ENCODE data around the gene EEA1. TPM values are rescaled to one million over a fixed set of nuclear protein-coding genes. Genes with fewer than 3 reads are reported as not detected.

The EEA1 gene
- total RNA-seq, 2 donors from 2014 or later: 32.4 to 33.4 TPM

DNA sequence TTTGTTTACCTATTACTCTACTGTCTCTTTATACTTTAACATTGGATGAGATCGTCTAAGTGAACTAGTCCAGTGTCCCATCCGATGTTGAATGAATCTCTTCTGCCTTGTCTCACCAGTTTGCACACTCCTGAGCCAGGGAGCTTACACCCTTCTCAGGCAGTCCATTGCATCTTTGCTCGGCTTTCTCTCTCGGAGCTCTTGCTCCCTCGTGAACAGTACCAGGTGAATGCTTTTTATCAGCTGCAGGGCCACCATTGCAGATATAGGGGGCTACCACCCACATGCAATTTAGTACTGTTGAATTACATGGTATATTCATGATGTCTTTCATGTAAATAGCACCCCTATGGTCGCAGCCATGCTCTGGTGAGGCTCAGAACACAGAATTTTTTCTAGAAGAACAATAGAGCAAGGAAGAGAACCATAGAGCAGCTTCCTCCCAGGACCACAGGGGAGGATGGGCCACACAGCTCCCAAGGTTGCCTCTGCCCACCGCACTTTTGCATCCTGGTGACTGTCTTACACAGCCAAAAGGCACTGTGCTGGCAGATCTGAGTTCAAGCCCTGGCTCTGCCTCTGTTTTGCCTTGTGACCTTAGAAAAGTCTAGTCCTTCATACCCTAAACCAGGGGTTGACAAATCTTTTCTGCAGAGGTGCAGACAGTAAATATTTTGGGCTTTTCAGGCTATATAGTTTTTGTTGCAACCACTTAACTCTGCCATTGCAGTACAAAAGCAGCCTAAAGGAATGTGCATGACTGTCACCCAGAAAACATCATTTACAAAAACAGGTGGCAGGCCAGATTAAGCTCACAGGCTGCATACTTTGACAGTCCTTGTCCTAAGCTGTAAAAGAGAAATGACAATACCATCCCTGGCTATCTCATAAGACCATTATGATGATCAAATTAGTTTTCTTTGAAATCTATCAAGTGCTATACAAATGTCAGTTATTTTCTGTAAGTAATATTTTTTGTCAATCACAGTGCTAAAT is 190.9 kb downstream of the EEA1 start:
- intact Hi-C loops (cut with DNase I, micrococcal nuclease): no loop called here
- DNase-seq (no peak), ATAC-seq (no peak)

DNA sequence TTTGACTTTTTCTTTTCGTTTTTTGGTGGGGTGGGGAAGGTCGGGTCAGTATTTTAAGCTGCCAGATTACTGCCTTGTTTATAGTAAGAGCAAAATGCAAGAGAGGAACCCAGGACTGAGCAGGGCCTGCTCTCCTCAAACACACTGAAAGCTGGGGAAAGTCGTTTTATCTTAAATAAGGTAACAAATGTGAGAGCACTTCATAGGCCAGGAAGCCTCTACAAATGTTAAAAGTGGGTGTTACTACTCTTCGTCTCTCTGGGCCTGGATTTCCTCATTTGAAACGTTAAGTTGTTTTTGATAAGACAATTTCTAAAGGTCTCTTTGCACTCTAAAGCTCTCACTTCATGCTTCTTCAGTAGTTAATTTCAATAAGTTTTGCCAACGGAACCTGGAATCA is 192.5 kb downstream of the EEA1 start:
- intact Hi-C loops (cut with DNase I, micrococcal nuclease): no loop called here
- DNase-seq (no peak), ATAC-seq (no peak)

DNA sequence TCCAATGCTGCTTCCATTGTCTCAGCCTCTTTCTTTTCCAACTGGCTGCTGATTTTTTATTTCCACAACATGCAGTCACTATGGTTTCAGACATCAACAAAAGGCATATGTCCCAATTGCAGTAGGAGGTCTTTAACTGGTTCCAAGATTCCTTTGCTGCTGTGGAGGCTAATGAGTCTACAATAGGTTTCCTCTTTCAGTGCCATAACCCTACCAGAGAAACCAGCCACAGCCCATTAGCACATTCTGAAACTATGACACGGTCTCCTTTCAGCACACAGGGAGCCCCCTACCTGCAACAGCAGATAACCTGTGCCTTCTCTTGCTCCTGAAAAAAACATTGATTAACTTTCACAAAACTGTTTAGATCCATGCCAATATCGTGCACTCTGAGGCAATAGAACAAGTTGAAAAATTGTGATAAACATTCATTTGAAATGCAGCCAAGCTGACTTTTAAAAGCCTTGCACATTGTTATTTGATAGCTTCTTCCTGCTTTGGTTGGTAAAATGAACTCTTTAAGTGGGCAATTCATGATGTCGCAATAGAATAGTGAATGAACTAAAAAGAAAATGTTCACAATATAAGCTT is 193.9 kb downstream of the EEA1 start:
- intact Hi-C loops (cut with DNase I, micrococcal nuclease): no loop called here
- no peak for DNase-seq
- ATAC-seq: no peak

DNA sequence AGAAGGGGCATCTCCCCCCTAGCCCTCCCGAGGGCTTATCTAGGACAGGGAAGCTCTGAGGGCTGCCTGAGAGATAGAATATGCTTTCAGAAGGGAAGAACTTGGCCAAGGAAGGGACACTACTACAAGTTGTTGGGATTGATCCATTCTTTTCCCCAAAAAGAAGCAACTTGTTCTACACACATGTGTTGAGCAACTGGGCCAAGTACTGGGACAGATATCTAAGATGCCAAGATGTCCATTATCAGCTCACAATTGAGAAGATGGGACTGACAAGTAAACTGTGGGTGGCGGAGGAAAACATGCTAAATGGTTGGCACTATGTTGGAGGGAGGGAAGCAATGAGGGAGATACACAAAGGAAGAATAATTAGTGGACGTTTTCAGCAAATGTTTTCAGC is 195.4 kb downstream of the EEA1 start:
- DNase-seq (no peak), ATAC-seq (no peak)
- intact Hi-C loops (cut with DNase I, micrococcal nuclease): no loop called here

DNA sequence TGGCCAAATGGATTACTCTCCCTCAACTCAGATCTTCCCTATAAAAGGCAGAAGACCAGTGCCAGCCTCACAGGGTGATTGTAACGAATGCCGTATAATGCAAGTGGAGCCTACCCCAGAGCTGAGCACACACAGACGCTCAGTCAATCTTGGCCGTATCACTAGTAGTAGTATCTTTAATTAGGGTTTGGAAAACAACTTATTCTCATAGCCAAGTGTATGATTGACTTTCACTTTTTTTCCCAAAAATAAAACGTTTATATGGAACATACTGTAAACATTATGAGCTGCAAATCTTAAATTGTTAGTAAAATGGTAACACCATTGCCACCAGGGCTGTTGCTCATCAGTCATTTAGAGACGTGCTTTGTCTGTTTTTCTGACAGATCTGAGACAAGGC is 195.9 kb downstream of the EEA1 start:
- intact Hi-C loops (cut with DNase I, micrococcal nuclease): no loop called here
- ATAC-seq (no peak), DNase-seq (no peak)

DNA sequence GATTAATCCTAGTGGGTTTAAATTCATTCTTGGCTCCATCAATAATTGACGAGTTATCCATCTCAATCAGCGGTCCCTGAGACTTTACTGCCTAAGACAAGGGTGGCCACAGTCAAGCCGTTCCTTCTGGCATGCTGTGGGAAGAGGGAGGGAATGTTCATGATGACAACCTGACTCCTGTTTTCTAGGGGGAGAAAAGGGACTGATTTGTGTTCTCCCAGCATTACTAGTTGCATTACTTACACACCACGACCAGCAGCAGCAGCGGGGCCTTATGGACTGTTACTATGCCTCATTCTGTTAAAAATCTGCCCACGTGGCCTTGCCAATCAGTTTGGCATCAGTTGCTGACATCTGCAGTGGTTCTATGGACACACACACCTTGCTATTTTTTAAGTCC is 196.4 kb downstream of the EEA1 start:
- no peak for DNase-seq
- ATAC-seq: no peak
- intact Hi-C loops (cut with DNase I, micrococcal nuclease): no loop called here

DNA sequence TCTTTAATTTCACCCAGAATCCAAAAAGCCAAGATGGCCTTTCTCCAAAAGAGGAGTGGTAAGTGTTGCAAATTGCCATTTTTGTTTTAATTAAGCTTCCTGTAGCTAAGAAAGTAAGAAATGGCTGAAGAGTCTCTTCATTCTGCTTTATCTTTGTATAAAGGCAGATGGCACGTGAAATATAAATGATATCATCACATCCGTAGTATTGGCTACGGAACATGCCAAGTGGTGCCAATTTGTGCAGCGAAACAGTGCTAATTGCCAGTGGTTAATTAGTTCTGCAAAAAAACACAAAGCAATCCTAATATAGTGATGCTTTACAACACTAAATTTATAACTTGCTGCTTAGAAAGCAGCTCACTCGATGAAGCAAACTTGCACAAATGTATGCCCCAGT is 196.9 kb downstream of the EEA1 start:
- intact Hi-C loops (cut with DNase I, micrococcal nuclease): no loop called here
- ATAC-seq: no peak
- no peak for DNase-seq

DNA sequence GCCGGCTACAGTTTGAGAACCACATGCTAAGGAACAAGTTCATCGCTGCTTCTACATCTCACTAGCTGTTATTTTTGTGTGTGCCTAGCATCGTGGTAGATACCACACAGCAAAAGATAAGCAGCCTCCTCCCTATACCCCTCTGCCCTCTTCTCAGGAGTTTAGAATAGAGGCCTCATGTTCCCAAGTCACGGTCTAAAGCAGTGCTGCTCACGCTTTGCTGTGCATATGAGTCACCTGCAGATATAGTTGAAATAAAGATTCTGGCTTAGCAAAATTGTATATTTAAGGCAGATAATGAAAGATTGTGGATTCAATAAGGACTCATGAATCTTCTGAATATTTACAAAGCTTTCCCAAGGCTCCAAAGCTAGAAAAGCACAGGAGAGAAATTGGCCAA is 198.3 kb downstream of the EEA1 start:
- no peak for DNase-seq
- intact Hi-C loops (cut with DNase I, micrococcal nuclease): no loop called here
- ATAC-seq: no peak

DNA sequence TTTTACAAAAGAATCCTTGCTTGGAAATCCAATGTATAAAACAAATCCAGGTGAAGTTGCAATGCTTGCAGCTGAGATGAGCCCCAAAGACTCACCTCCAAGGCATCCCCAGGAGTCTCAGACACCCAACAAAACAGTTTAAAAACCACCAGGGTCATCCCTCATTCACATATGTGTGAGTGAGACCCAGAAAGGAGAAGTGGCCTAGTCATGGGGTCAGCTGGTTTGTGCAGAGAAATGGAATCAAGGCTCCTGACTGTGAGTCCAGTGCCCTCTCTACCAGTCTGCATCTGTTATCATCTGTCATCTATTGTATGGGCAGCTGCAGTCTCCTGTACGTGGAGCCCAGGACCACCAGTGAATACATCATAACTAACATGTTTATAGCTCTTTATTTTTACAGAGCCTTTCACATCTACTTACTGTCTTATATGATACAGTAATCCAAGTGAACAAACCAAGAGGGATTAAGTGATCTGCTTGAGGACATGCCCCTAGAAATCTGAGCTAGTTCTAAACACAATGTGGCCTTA is 199.3 kb downstream of the EEA1 start:
- DNase-seq: no peak
- intact Hi-C loops (cut with DNase I, micrococcal nuclease): no loop called here
- ATAC-seq: no peak

DNA sequence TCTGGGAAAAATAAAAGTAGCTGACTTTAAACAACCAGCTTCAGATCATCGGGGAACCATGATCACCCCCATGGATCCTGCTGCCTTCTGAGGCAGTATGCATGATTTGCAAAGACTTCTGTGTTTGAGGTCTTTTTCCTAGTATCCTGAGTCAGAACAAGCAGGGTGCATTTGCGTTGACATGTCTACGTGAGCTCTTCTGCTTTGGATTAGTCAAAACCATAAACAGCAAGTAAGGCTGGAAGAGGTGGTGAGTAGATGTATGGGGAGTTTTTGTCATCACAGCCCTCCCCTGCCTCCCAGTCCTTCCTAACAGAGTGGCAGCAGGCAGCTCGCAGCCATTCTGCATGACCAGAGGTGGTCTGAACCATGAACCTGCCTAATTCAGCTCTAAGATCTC is 202.2 kb downstream of the EEA1 start:
- intact Hi-C loops (cut with DNase I, micrococcal nuclease): no loop called here
- ATAC-seq: no peak
- no peak for DNase-seq

DNA sequence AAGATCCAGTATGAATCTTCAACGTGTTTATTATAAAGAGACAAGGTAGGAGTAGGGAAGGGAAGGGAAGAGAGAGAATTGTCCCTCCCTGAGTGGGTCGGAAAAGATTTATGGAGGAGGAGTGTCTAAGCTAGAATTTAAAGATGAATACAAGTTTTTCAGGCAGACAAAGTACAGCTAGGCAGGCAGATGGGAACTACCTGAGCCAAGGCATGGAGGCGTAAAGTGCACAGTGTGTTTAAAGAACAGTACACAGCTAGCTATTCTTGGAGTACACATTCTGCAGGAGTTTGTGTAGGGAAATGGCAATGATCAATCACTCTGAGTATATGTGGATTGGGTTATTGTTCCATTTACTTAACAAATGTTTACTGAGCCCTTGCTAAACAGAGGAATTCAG is 206.2 kb downstream of the EEA1 start:
- no peak for ATAC-seq
- no peak for DNase-seq
- intact Hi-C loops (cut with DNase I, micrococcal nuclease): no loop called here

DNA sequence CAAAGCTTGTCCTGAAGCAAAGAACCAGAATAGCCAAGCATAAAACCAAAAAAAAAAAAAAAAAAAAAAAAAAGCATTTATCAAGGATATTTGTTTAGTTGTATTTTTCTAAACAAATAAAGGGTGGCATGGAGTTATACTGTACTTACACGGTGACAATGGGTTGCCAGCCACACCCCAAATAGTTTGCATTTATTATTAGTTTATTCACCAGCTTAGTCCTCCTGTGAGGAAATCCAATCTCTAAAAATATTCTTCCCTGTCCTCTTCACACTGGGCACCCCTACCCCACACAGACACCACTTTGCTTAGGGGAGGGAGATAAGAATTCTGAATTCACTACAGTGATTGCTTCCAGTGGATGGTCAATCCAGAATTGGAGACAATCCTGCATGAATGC is 207.4 kb downstream of the EEA1 start:
- intact Hi-C loops (cut with DNase I, micrococcal nuclease): no loop called here
- no peak for DNase-seq
- ATAC-seq: no peak

DNA sequence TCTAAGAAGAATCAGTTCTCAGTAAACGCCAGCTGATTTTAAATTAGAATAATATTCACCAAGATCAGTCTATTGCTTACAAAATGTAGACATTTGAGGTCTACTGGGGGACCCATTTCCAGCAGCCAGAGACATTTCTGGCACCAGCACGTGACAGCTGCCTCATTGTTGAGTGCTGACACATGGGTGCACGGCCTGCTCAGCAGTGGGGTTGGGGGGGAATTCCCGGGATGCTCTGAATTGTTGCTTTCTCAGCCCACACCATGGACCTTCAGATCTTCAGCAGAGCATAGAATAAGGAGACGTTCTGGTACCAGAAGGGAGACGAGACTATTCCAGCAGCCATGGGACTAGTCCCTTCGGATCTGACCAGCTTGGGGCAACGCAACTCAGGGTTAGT is 208.0 kb downstream of the EEA1 start:
- ATAC-seq: no peak
- DNase-seq: no peak
- intact Hi-C loops (cut with DNase I, micrococcal nuclease): no loop called here

Other genes starting within 250 kb of the EEA1 start
- under 1 TPM; 0.84 to 0.89 TPM for gene PLEKHG7, start 226.3 kb downstream of the EEA1 start, total RNA-seq

All from left colon (tissue), 2 donors.